GM18861 (cell line): ENCODE results near the gene HSD17B8.

Source experiments
- ATAC-seq: cut with Tn5 transposase; IDR thresholded peaks from one replicate; pipeline ENCODE4 v1.9.1; 2021; ENCODE audit not compliant: unreplicated experiment

Gene HSD17B8

GRCh38 chr6:33191383-33192104, 12.9 kb upstream of the HSD17B8 start:
- no peak for ATAC-seq

- ATAC-seq = no peak
Observed at GRCh38 chr6:33192105-33192646, 12.3 kb upstream of the HSD17B8 start, which contains the start of gene COL11A2. Gene COL11A2, minus strand, starts transcription at chr6:33192467. Its CDS starts 227 bp downstream, at chr6:33192240.

GRCh38 chr6:33192671-33193602, 11.5 kb upstream of the HSD17B8 start:
- ATAC-seq = no peak

GRCh38 chr6:33193619-33194018, 10.8 kb upstream of the HSD17B8 start:
- ATAC-seq = no peak

- no peak for ATAC-seq
Observed at GRCh38 chr6:33194431-33194979, 9.9 kb upstream of the HSD17B8 start.

GRCh38 chr6:33195304-33196165, 8.9 kb upstream of the HSD17B8 start:
- ATAC-seq = no peak

GRCh38 chr6:33197431-33198048, 6.9 kb upstream of the HSD17B8 start:
- no peak for ATAC-seq

- no peak for ATAC-seq
Observed at GRCh38 chr6:33198159-33198852, 6.1 kb upstream of the HSD17B8 start.

- no peak for ATAC-seq
Observed at GRCh38 chr6:33198853-33199436, 5.5 kb upstream of the HSD17B8 start.

- ATAC-seq = no peak
Observed at GRCh38 chr6:33199687-33200218, 4.7 kb upstream of the HSD17B8 start.

- ATAC-seq = peak; percentile 43
Observed at GRCh38 chr6:33200219-33201146, 4.0 kb upstream of the HSD17B8 start, which contains the start of the genes RXRB and SLC39A7. Gene RXRB, minus strand, starts transcription at chr6:33200665. Its CDS starts 189 bp downstream, at chr6:33200476. Gene SLC39A7, plus strand, starts transcription at chr6:33200867. Its CDS starts 379 bp downstream, at chr6:33201246.

GRCh38 chr6:33201147-33201545, 3.3 kb upstream of the HSD17B8 start:
- ATAC-seq = no peak

GRCh38 chr6:33201935-33202334, 2.5 kb upstream of the HSD17B8 start:
- no peak for ATAC-seq

GRCh38 chr6:33202799-33203198, 1.7 kb upstream of the HSD17B8 start:
- ATAC-seq = no peak

GRCh38 chr6:33203443-33204164, 851 bp upstream of the HSD17B8 start:
- ATAC-seq = no peak

GRCh38 chr6:33204165-33204414, 365 bp upstream of the HSD17B8 start:
- ATAC-seq = no peak
